ENCODE results near the gene YAF2. TPM values are rescaled to one million over a fixed set of nuclear protein-coding genes. Genes with fewer than 3 reads are reported as not detected.
"Not testable (repeated sequence)": the region's sequence is repeated elsewhere in the genome, so short reads cannot be mapped to it uniquely, and the experiment has no call there.

YAF2 gene
- total and polyA plus RNA-seq, 2 experiments from 2014 or later, result 26.9 to 39.3 TPM

DNA sequence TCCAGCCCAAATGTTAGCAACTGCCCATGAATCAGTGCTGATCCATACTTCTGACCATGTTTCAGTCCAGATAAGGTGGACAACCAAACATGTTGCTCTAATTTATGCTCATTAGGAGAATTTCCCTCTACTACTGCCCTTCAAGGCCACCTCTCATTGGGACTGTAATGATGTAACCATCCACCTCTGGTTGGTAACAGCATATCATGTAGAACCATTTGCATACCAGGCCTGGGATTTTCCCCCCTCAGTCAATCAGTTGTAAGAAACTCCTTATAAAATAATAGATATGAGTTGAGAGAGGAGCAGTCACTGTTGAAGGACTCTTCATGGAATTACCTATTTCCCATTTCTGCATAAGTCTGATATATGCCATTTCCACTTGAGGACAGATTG, 17.8 kb upstream of the YAF2 start:
- H3K4me3 ChIP-seq, result no peak overlapping the region
- TF ChIP-seq, protein P1, sequence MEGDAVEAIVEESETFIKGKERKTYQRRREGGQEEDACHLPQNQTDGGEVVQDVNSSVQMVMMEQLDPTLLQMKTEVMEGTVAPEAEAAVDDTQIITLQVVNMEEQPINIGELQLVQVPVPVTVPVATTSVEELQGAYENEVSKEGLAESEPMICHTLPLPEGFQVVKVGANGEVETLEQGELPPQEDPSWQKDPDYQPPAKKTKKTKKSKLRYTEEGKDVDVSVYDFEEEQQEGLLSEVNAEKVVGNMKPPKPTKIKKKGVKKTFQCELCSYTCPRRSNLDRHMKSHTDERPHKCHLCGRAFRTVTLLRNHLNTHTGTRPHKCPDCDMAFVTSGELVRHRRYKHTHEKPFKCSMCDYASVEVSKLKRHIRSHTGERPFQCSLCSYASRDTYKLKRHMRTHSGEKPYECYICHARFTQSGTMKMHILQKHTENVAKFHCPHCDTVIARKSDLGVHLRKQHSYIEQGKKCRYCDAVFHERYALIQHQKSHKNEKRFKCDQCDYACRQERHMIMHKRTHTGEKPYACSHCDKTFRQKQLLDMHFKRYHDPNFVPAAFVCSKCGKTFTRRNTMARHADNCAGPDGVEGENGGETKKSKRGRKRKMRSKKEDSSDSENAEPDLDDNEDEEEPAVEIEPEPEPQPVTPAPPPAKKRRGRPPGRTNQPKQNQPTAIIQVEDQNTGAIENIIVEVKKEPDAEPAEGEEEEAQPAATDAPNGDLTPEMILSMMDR (IDR thresholded peaks at IDR 0.05; ENCODE audit: low read depth, low read length), result no peak
- H3K27me3 ChIP-seq, result peaks cover 2% of the 10 kb centered on the region
- no peaks in the 10 kb centered on the region for H3K36me3 ChIP-seq
- H3K4me1 ChIP-seq (ENCODE audit: low read depth), result no peaks in the 10 kb centered on the region
- H3K9me3 ChIP-seq (ENCODE audit: low read depth), result no peaks in the 10 kb centered on the region
- DNase-seq (ENCODE audit: low read depth in 1 of 2, low spot score in 1 of 2), result no peak
- no peak overlapping the region for H3K27ac ChIP-seq

DNA sequence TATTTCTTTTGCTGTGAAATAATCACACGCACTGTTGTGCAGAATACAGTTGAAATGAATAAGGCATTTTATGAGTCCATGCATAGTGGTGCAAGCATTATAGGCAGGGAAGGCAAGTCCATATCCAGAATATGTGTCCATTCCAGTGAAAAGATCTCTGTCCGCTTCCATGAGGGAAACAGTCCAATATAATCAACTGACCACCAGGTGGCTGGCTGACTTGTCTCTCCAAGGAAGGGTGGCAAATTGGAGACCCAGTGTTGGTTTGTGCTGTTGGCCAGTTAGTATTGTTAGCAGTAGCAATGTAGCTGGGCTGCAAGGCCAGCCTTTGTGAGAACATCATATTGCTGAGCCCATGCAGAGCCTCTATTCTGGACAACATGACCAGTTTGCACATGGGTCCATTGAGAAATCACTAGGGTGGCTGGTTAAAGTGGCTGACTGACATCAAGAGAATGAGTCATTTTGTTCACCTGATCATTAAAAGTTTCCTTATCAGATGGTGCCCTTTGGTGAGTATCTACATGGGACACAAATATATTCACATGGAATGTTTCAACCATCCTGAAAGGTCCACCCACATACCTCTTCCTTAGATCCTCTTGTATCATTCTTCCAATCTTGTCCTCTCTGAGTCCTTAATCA, 17.3 kb upstream of the YAF2 start:
- peaks cover 4% of the 10 kb centered on the region for H3K27me3 ChIP-seq
- DNase-seq (ENCODE audit: low read depth in 1 of 2, low spot score in 1 of 2), result no peak
- no peaks in the 10 kb centered on the region for H3K9me3 ChIP-seq (ENCODE audit: low read depth)
- H3K4me3 ChIP-seq, result no peak overlapping the region
- no peaks in the 10 kb centered on the region for H3K4me1 ChIP-seq (ENCODE audit: low read depth)
- no peak overlapping the region for H3K27ac ChIP-seq
- no peaks in the 10 kb centered on the region for H3K36me3 ChIP-seq
- TF ChIP-seq, protein P1 (IDR thresholded peaks at IDR 0.05; ENCODE audit: low read depth, low read length), result no peak

DNA sequence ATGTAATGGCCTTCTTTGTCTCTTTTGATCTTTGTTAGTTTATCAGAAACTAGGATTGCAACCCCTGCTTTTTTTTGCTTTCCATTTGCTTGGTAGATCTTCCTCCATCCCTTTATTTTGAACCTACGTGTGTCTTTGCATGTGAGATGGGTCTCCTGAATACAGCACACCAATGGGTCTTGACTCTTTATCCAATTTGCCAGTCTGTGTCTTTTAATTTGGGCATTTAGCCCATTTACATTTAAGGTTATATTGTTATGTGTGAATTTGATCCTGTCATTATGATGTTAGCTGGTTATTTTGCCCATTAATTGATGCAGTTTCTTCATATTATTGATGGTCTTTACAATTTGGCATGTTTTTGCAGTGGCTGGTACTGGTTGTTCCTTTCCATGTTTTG, 14.6 kb upstream of the YAF2 start:
- DNase-seq (ENCODE audit: low read depth in 1 of 2, low spot score in 1 of 2); H3K4me1 ChIP-seq (ENCODE audit: low read depth); H3K27me3 ChIP-seq; H3K27ac ChIP-seq; H3K4me3 ChIP-seq; H3K36me3 ChIP-seq; H3K9me3 ChIP-seq (ENCODE audit: low read depth): not testable (repeated sequence)

DNA sequence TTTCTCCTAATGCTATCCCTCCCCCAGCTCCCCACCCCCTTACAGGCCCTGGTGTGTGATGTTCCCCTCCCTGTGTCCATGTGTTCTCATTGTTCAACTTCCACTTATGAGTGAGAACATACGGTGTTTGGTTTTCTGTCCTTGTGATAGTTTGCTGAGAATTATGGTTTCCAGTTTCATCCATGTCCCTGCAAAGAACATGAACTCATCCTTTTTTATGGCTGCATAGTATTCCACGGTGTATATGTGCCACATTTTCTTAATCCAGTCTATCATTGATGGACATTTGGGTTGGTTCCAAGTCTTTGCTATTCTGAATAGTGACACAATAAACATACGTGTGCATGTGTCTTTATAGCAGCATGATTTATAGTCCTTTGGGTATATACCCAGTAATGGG, 11.0 kb upstream of the YAF2 start:
- not testable (repeated sequence) for DNase-seq (ENCODE audit: low read depth in 1 of 2, low spot score in 1 of 2); H3K36me3 ChIP-seq; H3K27ac ChIP-seq; H3K27me3 ChIP-seq; H3K4me1 ChIP-seq (ENCODE audit: low read depth); H3K4me3 ChIP-seq; H3K9me3 ChIP-seq (ENCODE audit: low read depth)

DNA sequence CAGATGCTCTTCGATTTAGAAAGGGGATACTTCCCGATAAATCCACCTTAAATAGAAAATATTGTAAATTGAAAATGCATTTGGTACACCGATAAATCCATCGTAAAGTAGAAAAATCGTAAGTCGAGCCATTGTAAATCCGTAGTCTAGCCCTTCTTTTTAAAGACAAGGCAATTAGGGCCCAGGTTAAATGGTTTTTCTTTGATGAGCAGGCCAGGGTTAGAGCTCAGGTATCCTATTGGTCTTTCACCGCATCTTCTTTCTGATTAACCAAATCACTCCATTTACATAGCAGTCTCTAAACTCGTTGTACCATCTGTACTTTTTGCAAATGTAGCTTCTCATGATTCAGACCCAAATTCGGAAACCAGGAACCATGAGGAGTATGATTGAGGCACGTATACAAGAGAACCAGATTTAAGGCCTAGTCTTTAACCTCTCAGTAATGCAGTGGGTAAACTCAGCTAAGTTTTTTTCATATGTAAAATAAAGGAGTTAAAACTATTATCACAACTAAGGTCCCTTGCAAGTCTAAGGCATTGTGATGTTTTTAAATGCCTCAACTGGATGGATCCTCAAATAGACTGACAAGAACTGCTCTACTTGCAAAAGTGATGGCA, 2.2 kb upstream of the YAF2 start:
- DNase-seq (ENCODE audit: low read depth in 1 of 2, low spot score in 1 of 2), result no peak
- no peaks in the 10 kb centered on the region for H3K36me3 ChIP-seq
- no peak overlapping the region for H3K27ac ChIP-seq
- H3K27me3 ChIP-seq, result peaks cover 7% of the 10 kb centered on the region
- no peaks in the 10 kb centered on the region for H3K9me3 ChIP-seq (ENCODE audit: low read depth)
- H3K4me1 ChIP-seq (ENCODE audit: low read depth), result peaks cover 12% of the 10 kb centered on the region
- TF ChIP-seq, protein P1 (IDR thresholded peaks at IDR 0.05; ENCODE audit: low read depth, low read length), result no peak
- no peak overlapping the region for H3K4me3 ChIP-seq

DNA sequence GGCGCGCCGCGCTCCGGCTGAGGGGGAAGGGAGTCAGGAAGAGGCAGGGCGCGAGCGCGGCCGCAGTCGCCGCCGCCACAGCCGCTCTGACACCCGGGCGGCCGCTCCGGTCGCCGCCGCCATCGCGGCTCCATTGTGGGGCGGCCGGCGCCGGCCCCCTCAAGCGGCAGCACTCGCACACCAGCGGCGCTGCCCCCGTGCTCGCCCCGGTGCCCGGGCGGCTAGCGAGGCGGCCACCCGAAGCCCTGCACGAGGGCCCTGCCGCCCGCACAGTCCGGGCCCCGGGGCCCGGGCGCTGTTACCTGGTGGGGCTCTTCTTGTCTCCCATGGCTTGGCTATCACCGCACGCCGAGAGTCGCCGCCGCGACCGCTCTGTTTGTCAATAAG, 202 bp downstream of the YAF2 start:
- Histone ChIP-seq H3K4me1 (ENCODE audit: low read depth) (peaks cover 12% of the 10 kb centered on the region), H3K36me3 (no peaks in the 10 kb centered on the region), H3K4me3 (peak overlapping the region; percentile 98), H3K27ac (peak overlapping the region; percentile 96), H3K9me3 (ENCODE audit: low read depth) (no peaks in the 10 kb centered on the region), H3K27me3 (peaks cover 7% of the 10 kb centered on the region)
- TF ChIP-seq, protein P1 (IDR thresholded peaks at IDR 0.05; ENCODE audit: low read depth, low read length), result no peak
- DNase-seq (ENCODE audit: low read depth in 1 of 2, low spot score in 1 of 2), result no peak

All from cardiac muscle cell (in vitro differentiated cells and primary cell).